ENCODE measurements around the gene CD7.
"Not testable (repeated sequence)": the region's sequence is repeated elsewhere in the genome, so short reads cannot be mapped to it uniquely, and the experiment has no call there.

Gene CD7

GRCh38 chr17:82317394-82318168 is at the start of gene CD7:
CD7 (minus strand) TSS chr17:82317608; CDS start chr17:82317495, 113 bp downstream.
- no peak for DNase-seq (ENCODE audit: low spot score)

GRCh38 chr17:82366749-82367148 is 49.3 kb upstream of the CD7 start:
- DNase-seq (ENCODE audit: low spot score) = no peak

DNA sequence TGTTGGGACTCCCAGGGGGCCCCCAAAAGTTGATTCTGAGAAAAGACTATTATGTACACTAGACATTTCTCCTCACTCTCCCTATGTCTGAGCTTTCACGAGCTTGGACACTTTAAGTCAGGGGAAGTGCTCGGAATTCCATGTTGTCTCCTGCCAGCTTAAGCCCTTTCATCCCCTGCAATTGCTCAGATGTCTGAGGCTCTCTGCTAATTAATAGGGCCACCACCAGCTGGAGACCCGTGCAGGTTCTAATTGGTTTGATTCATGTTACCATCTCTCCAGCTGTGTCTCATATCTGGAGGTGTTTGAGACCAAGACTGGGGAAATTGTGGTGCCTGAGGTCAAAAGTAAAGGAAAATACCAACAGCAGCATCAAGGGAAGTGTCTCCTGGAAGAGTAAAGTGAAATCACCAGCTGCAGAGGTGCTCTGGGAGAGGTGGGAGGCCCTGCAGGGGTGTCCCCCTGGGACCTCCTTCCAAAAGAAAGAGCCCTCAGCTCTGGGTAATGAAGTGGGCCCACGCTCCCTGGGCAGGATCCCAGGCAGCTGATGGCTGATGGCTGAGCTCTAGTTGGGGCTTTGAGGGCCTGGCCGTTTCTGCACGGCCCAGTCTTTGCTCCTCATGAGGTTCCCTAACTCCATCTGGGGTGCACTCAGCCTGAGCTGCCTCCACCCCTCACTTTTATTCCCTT is 48.3 kb upstream of the CD7 start:
- DNase-seq (ENCODE audit: low spot score) = no peak

DNA sequence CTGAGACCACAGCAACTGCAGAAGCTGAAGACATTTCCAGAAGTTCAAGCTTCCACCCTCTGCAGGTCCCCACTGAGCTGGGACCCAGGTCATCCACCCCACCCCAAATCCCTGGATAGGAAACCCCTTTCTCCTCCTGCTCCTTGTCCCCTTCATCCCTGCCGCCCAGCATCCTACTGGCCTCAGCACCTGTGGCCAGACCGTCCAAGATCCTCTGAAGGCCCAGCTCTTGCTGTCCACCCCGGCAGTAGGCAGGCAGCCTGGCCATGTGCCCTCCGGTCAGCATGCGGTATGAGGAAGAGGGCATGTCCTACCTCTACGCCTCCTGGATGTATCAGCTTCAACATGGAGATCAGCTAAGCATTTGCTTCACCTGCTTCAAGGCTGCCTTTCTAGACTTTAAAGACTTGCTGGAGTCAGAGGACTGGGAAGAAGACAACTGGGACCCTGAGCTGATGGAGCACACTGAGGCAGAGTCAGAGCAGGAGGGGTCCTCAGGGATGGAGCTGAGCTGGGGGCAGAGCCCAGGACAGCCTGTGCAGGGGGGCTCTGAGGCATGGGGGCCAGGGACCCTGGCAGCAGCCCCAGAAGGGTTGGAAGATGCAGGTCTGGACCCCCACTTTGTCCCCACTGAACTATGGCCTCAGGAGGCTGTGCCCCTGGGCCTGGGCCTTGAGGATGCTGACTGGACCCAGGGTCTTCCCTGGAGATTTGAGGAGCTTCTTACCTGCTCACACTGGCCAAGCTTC is 44.7 kb upstream of the CD7 start:
- DNase-seq (ENCODE audit: low spot score) = no peak

DNA sequence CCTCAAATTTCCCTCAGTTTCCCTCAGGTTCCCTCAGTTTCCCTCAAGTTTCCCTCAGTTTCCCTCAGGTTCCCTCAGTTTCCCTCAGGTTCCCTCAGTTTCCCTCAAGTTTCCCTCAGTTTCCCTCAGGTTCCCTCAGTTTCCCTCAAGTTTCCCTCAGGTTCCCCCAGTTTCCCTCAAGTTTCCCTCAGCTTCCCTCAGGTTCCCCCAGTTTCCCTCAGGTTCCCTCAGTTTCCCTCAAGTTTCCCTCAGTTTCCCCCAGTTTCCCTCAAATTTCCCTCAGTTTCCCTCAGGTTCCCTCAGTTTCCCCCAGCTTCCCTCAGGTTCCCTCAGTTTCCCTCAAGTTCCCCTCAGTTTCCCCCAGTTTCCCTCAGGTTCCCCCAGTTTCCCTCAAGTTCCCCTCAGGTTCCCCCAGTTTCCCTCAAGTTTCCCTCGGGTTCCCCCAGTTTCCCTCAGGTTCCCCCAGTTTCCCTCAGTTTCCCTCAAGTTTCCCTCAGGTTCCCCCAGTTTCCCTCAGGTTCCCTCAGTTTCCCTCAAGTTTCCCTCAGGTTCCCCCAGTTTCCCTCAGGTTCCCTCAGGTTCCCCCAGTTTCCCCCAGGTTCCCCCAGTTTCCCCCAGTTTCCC is 42.2 kb upstream of the CD7 start:
- not testable (repeated sequence) for DNase-seq (ENCODE audit: low spot score)

GRCh38 chr17:82358465-82359350 is 41.3 kb upstream of the CD7 start, which contains the start of gene TEX19:
TEX19 (plus strand) TSS chr17:82359247; CDS start chr17:82362151, 2,904 bp downstream.
- no peak for DNase-seq (ENCODE audit: low spot score)

- no peak for DNase-seq (ENCODE audit: low spot score)
These were observed 40.0 kb upstream of the CD7 start for GRCh38 chr17:82357394-82357793.

DNA sequence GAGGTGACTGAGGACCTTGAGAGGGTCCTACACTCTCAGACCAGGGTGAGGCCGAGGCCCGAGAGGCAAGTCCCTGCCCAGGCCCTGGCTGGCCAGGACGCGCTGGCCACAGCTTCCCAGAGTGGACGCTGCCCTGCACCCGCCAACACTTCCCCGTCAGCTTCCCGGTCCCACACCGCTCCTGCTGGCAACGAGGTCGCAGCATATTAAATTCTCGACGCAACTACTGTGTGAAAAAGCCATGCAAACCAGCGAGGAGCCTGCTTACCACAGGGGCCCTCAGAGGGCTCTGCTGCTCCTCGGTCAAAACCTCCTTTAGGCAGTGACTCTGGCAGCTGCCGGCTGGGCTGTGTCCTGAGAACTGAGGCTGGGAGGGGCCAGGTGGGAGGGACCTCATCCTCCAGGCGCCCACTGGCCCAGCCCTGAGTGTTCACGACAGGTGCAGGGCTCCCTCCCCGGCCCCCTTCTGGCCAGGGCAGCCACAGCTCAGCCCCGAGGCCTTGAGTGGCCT is 39.5 kb upstream of the CD7 start:
- no peak for DNase-seq (ENCODE audit: low spot score)

GRCh38 chr17:82355770-82356427 is 38.5 kb upstream of the CD7 start:
- DNase-seq (ENCODE audit: low spot score) = no peak

DNA sequence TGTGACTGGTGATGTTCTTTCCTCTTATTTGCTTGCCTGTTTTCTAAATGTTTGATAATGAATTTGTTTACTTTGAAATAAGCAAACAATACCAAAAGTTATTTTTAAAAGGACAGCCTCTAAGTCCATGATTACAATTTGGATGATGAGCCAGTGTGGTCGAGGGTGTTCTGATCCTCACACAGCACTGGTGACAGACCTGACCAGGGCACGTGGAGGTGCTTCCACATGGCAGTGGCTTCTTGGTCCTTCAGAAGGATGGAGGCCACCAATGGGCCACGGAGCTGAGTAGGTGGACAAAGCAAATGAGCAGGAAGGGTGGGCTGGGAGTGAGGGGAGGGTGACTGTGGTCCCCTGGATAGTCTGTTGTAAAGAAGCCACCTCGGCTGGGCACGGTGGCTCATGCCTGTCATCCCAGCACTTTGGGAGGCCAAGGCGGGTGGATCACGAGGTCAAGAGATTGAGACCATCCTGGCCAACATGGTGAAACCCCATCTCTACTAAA is 37.4 kb upstream of the CD7 start:
- no peak for DNase-seq (ENCODE audit: low spot score)

DNA sequence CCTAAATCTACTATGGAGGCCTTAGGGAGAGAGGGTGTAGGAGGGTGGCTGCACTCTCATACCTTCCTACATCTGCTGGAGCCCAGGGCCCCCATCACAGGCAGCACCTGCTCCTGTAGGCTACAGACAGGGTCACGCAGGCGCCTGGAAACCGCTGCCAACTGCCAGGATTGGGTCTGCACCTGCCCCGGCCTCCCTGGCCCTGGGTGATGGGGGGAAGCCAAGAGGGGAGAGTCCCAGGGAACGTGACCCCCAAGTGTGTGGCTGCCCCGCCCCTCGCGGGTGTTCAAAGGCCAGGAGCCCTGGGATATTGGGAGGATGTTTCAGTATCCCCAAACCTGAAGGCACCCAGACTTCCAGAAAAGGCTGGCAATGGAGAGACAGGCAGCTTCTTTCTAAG is 36.1 kb upstream of the CD7 start:
- DNase-seq (ENCODE audit: low spot score) = no peak

DNA sequence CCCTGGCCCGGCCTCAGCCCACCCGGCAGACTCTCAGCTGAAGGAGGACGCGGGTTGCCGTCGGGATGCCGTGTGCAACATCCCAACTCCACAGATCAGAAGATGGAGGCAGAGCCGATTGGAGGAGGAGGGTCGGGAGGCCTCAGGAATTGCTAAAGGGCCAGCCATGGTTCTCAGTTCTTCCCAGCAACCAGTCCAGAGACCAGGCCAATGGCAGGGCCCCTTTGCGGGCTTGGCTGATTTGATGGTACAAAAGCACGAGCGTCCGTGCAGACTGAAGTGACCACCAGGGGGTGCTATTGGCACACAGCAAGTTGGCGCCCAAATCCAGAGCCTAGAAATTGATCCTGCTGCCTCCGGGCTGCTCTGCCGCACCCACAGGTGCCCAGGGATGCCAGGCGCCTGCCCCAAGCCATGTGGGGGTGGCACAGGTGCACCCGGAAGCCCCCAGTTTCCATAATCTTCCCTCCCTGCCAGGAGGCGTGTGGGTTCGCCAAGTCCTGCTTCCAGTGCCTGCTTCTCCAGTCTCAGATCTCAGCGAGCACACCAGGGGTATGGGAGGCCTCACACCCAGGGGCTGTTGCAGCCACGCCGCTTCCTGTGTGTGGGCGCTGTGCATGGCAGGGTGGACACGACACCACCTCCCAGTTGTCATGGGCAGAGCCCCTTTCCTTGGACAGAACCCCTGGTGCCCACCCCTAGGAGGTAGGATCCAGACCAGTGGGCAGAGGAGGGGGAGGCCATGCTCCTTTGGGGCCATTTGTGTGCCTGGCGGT is 34.5 kb upstream of the CD7 start:
- DNase-seq (ENCODE audit: low spot score) = peak; percentile 91

DNA sequence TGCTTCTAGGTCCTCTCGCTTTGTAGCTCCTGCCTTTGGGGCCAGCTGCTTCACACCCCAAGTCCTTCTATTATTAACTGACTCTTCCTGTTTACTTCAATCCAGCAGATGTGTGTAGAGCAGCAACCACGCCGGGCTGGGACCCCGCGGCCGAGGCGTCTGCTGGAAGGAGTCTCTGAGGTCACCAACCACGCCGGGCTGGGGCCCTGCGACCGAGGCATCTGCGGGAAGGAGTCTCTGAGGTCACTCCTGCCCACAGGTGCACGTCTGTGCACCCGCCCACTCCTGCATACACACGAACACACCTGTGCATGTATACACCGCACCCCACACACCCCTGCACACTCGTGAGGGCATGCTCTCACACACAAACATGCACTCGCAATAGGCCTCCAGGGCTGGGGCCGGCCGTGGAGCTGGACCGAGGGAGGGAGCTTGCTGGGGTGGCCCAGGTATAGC is 33.9 kb upstream of the CD7 start:
- no peak for DNase-seq (ENCODE audit: low spot score)

DNA sequence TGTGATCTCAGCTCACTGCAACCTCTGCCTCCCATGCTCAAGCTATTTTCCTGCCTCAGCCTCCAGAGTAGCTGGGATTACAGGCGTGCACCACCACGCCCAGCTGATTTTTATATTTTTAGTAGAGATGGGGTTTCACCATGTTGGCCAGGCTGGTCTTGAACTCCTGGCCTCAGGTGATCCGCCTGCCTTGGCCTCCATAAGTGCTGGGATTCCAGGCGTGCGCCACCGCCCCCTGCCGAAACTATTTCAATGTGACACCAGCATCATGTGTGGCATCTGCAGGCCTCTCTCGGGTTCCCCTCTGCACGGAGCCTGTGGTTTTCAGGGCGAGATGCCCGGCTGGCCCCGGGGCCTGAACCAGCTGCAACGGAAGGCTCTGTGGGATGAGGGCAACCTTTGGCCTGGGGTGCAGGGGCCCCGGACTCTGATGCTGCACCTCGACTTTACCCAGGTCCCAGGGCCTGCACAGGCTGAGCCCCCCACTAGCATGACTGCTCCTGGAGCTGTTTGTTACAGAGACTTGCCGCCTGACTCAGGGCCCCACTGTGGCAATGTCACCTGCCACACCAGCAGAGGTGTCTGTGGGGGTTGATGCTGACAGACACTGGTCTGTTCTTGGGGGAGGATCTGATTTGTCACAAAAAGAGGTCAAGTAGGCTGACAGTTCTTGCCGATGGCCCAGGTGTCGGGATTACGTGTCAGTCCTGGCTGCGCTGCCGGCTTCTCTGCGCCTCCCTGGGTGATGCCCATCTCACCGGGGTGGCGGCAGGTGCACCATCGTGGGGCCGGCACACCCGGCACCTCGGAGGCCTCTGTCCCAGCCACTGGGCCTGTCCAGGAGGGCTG is 33.0 kb upstream of the CD7 start:
- DNase-seq (ENCODE audit: low spot score) = no peak

GRCh38 chr17:82349287-82349701 is 31.9 kb upstream of the CD7 start:
- DNase-seq (ENCODE audit: low spot score) = no peak

GRCh38 chr17:82348866-82349265 is 31.5 kb upstream of the CD7 start:
- DNase-seq (ENCODE audit: low spot score) = no peak

DNA sequence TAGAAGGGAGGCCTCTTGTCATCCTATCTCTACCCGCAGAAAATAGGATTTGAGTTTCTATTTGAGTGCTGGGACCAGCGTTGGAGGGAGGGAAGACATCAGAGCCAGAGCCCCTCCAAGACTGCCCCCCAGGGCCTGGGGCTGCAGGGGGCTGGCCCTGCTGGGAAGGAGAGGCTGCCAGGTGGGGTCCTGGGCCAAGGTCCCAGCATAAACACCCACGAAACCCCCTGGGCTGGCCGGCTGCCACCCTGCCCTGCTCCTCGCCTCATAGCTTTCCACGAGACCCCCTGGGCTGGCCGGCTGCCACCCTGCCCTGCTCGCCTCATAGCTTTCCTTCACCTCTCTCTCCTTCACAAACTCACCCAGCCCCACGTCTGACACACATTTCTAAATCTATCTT is 31.0 kb upstream of the CD7 start:
- DNase-seq (ENCODE audit: low spot score) = no peak

GRCh38 chr17:82347994-82348393 is 30.6 kb upstream of the CD7 start:
- not testable (repeated sequence) for DNase-seq (ENCODE audit: low spot score)
